ENCODE results near the gene PHOSPHO2. TPM values are rescaled to one million over a fixed set of nuclear protein-coding genes. Genes with fewer than 3 reads are reported as not detected.
A peak's percentile ranks its signal among the peaks of the same experiment; 100 is the strongest.

Gene PHOSPHO2
- total and polyA plus RNA-seq, 8 donors, result 1.3 to 22.0 (median 3.9) TPM

DNA sequence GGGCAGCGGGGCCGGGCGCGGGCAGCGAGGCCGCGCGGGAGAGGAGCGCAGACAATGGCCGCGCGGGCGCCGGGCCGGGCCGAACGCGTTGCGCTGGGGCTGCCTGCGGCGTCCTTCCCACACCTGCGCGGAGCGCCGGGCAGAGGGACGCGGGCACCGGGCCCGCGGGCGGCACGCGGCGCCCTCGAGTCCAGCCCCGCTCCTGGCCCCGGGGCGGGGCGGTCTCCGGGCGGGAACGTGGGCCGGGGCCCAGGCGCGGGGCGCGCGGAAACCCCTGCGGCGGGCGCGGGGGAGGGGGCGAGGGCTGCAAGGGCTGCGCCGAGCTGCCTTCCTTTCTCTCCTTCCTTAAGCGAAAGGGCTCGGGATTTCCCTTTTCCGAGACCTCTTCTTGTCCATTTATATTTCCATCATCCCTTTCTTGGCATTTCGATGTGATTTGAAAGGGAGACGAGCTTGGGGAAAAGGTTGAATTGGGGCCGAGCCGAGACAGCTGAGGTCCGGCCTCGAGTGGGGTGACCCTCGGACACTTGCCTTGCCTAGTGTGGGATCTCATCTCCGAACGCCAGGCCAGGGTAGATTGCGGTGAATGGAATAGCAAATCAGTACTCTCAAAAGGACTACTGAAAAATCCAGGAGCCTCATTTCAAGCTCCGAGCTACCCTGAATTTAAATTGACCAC, 40.0 kb downstream of the PHOSPHO2 start:
- Histone ChIP-seq H3K9me3 (no peaks in the 10 kb centered on the region), H3K4me3 (peak overlapping the region; percentile 66 to 86 (median 79)), H3K4me1 (peaks cover 7 to 46% (median 21%) of the 10 kb centered on the region in 4 donors), H3K27me3 (peaks cover 0 to 5% (median 0%) of the 10 kb centered on the region in 3 donors), H3K36me3 (no peaks in the 10 kb centered on the region), H3K27ac (peak overlapping the region in 3 of 5 donors; percentile 43 to 78 (median 70))
- no peak for TF ChIP-seq POLR2AphosphoS5 (IDR thresholded peaks at IDR 0.05)
- TF ChIP-seq, protein P1, sequence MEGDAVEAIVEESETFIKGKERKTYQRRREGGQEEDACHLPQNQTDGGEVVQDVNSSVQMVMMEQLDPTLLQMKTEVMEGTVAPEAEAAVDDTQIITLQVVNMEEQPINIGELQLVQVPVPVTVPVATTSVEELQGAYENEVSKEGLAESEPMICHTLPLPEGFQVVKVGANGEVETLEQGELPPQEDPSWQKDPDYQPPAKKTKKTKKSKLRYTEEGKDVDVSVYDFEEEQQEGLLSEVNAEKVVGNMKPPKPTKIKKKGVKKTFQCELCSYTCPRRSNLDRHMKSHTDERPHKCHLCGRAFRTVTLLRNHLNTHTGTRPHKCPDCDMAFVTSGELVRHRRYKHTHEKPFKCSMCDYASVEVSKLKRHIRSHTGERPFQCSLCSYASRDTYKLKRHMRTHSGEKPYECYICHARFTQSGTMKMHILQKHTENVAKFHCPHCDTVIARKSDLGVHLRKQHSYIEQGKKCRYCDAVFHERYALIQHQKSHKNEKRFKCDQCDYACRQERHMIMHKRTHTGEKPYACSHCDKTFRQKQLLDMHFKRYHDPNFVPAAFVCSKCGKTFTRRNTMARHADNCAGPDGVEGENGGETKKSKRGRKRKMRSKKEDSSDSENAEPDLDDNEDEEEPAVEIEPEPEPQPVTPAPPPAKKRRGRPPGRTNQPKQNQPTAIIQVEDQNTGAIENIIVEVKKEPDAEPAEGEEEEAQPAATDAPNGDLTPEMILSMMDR (IDR thresholded peaks at IDR 0.05), result no peak
- TF ChIP-seq EP300 (IDR thresholded peaks at IDR 0.05), result no peak
- no peak for TF ChIP-seq POLR2A (IDR thresholded peaks at IDR 0.05)
- WGBS, 5 donors, result 1 to 5% (median 3%) methylated on average over 17 to 64 of the region's 69 CpGs
- peak; percentile 31 to 72 for DNase-seq
- intact Hi-C loops (cut with DNase I; ENCODE audit: low total_unique reads), result no loop called here

DNA sequence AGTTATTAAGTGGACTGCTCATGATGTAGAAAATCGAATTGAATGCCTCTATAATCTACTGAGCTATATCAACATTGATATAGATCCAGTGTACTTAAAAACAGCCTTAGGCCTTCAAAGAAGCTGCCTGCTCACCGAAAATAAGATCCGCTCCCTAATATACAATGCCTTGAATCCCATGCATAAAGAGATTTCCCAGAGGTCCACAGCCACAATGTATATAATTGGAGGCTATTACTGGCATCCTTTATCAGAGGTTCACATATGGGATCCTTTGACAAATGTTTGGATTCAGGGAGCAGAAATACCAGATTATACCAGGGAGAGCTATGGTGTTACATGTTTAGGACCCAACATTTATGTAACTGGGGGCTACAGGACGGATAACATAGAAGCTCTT, 41.4 kb downstream of the PHOSPHO2 start:
- H3K4me3 ChIP-seq, result peak overlapping the region in 1 of 4 donors; percentile 17
- no peaks in the 10 kb centered on the region for H3K36me3 ChIP-seq
- H3K27ac ChIP-seq, result no peak overlapping the region
- peaks cover 0 to 5% (median 0%) of the 10 kb centered on the region in 3 donors for H3K27me3 ChIP-seq
- 80 to 88% (median 83%) methylated on average over 4 of the region's 4 CpGs for WGBS, 5 donors
- intact Hi-C loops (cut with DNase I; ENCODE audit: low total_unique reads), result no loop called here
- TF ChIP-seq POLR2AphosphoS5 (IDR thresholded peaks at IDR 0.05), result no peak
- TF ChIP-seq EP300 (IDR thresholded peaks at IDR 0.05), result no peak
- TF ChIP-seq, protein P1 (IDR thresholded peaks at IDR 0.05), result no peak
- TF ChIP-seq POLR2A (IDR thresholded peaks at IDR 0.05), result no peak
- peaks cover 7 to 48% (median 21%) of the 10 kb centered on the region in 4 donors for H3K4me1 ChIP-seq
- no peak for DNase-seq
- H3K9me3 ChIP-seq, result no peaks in the 10 kb centered on the region

DNA sequence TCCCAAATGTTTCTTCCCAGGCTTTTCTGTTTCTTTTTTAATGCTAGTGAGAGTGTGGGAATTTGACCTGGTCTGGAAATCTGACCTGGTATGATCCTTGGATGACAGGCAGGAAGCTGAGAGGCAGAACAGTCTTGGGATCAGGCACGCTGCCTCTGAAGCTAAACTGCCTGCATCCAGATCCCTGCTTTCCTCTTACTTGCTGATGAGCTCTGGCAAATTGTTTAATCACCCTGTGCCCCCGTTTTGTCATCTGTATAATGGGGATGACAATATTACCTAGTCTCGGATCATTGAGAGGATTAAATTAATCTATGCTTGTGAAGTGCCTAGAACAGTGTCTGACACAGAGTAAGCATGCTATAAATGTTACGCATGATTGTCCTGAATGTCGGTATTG, 42.6 kb downstream of the PHOSPHO2 start:
- peaks cover 7 to 48% (median 21%) of the 10 kb centered on the region in 4 donors for H3K4me1 ChIP-seq
- 73 to 91% (median 81%) methylated on average over 5 of the region's 5 CpGs for WGBS, 5 donors
- H3K27me3 ChIP-seq, result peaks cover 0 to 5% (median 0%) of the 10 kb centered on the region in 3 donors
- TF ChIP-seq POLR2AphosphoS5 (IDR thresholded peaks at IDR 0.05) (no peak), POLR2A (IDR thresholded peaks at IDR 0.05) (no peak), EP300 (IDR thresholded peaks at IDR 0.05) (no peak)
- TF ChIP-seq, protein P1 (IDR thresholded peaks at IDR 0.05), result no peak
- peak overlapping the region in 1 of 5 donors; percentile 15 for H3K27ac ChIP-seq
- no peaks in the 10 kb centered on the region for H3K9me3 ChIP-seq
- peak overlapping the region in 3 of 4 donors; percentile 10 to 20 (median 17) for H3K4me3 ChIP-seq
- intact Hi-C loops (cut with DNase I; ENCODE audit: low total_unique reads), result no loop called here
- peak in 1 of 2 donors; percentile 33 for DNase-seq
- H3K36me3 ChIP-seq, result no peaks in the 10 kb centered on the region

DNA sequence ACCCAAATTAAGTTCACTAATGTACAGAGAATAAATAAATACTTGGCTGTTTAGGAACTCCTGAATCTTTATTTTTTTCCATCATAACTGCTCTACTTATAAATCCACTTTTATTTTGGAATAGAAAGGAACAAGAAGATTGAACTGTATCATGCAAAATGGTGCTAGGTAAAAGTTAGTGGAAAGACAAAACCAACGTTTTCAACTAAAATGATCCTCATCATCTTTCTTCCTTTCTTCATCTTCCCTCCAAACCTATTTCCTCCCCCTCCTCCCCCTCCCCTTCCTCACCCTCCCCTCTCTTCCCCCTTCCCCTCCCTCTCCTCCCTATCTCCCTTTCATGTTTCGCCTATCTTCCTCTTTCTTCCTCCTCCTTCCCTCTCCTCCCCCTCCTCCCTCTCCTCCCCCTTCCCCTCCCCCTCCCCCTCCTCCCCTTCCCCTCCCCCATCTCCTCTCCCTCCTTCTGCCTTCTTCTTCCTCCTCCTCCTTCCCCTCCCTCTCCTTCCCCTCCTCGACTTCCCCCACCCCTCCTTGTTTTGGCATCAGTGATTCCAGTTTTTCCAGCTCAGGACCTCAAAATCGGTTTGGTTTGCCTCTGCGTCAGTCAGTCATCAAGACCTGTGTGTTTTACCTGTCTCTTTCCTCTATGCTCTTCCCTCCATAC, 44.4 kb downstream of the PHOSPHO2 start:
- TF ChIP-seq EP300 (IDR thresholded peaks at IDR 0.05), result no peak
- no peak for TF ChIP-seq POLR2A (IDR thresholded peaks at IDR 0.05)
- TF ChIP-seq, protein P1 (IDR thresholded peaks at IDR 0.05), result no peak
- no peak for TF ChIP-seq POLR2AphosphoS5 (IDR thresholded peaks at IDR 0.05)
- peaks cover under 1 to 54% (median 16%) of the 10 kb centered on the region in 4 donors for H3K4me1 ChIP-seq
- peaks cover 0 to under 1% (median 0%) of the 10 kb centered on the region in 3 donors for H3K27me3 ChIP-seq

More for the DNA sequence above, 44.4 kb downstream of the PHOSPHO2 start:
- intact Hi-C loops (cut with DNase I; ENCODE audit: low total_unique reads), result no loop called here
- Histone ChIP-seq H3K9me3 (no peaks in the 10 kb centered on the region), H3K36me3 (no peaks in the 10 kb centered on the region), H3K27ac (no peak overlapping the region), H3K4me3 (no peak overlapping the region)
- no peak for DNase-seq
- 50 to 77% (median 55%) methylated on average over 3 to 5 of the region's 5 CpGs for WGBS, 5 donors

All from stomach (tissue), 9 donors.